ENCODE data around the gene MORC3.
"Not testable (repeated sequence)": the region's sequence is repeated elsewhere in the genome, so short reads cannot be mapped to it uniquely, and the experiment has no call there.

The MORC3 gene

DNA sequence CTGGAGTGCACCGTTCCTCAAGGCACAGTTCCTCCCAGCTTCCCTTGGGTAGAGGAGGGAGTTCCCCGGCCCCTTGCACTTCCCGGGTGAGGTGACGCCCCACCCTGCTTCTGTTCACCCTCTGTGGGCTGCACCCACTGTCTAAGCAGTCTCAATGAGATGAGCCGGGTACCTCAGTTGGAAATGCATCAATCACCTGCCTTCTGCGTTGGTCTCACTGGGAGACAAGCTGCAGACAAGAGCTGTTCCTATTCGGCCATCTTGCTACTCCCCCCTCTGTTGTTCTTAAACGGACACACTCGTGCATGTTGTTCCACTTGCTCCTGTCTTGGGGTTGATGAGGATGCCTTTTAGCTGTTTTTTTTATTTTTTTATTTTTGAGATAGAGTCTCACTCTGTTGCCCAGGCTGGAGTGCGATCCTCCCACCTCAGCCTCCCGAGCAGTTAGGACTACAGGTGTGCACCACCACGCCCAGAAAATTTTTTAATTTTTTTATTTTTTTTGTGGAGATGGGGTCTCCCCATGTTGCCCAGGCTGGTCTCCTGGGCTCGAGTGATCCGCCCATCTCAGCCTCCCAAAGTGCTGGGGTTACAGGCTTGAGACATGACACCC lies 3.0 kb upstream of the MORC3 start:
- DNase-seq, result no peak
- H3K27me3 ChIP-seq (replicated peaks), result no peaks in the 10 kb centered on the region
- TF ChIP-seq, protein P1, sequence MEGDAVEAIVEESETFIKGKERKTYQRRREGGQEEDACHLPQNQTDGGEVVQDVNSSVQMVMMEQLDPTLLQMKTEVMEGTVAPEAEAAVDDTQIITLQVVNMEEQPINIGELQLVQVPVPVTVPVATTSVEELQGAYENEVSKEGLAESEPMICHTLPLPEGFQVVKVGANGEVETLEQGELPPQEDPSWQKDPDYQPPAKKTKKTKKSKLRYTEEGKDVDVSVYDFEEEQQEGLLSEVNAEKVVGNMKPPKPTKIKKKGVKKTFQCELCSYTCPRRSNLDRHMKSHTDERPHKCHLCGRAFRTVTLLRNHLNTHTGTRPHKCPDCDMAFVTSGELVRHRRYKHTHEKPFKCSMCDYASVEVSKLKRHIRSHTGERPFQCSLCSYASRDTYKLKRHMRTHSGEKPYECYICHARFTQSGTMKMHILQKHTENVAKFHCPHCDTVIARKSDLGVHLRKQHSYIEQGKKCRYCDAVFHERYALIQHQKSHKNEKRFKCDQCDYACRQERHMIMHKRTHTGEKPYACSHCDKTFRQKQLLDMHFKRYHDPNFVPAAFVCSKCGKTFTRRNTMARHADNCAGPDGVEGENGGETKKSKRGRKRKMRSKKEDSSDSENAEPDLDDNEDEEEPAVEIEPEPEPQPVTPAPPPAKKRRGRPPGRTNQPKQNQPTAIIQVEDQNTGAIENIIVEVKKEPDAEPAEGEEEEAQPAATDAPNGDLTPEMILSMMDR (IDR thresholded peaks at IDR 0.05; ENCODE audit: low read depth, low read length, missing control alignments), result no peak
- no peaks in the 10 kb centered on the region for H3K36me3 ChIP-seq (replicated peaks)
- H3K4me3 ChIP-seq (ENCODE audit: low read depth, low read length), result no peak overlapping the region
- H3K27ac ChIP-seq, result no peak overlapping the region
- in situ Hi-C loops (cut with HindIII; ENCODE audit: low pct_ligation_motif_present, low sequenced_read_pairs), result no loop called here

DNA sequence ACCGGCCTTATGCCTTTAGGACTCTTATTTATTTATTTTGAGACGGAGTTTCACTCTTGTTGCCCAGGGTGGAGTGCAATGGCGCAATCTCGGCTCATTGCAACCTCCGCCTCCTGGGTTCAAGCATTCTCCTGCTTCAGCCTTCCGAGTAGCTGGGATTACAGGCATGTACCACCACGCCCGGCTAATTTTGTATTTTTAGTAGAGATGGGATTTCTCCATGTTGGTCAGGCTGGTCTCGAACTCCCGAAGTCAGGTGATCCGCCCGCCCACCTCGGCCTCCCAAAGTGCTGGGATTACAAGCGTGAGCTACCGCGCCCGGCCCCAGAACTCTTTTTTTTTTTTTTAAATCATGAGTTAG lies 611 bp upstream of the MORC3 start:
- Histone ChIP-seq H3K27ac (peak overlapping the region; percentile 88), H3K4me3 (ENCODE audit: low read depth, low read length) (peak overlapping the region; percentile 80)
- H3K27me3 ChIP-seq (replicated peaks); in situ Hi-C loops (cut with HindIII; ENCODE audit: low pct_ligation_motif_present, low sequenced_read_pairs); DNase-seq; H3K36me3 ChIP-seq (replicated peaks): not testable (repeated sequence)

DNA sequence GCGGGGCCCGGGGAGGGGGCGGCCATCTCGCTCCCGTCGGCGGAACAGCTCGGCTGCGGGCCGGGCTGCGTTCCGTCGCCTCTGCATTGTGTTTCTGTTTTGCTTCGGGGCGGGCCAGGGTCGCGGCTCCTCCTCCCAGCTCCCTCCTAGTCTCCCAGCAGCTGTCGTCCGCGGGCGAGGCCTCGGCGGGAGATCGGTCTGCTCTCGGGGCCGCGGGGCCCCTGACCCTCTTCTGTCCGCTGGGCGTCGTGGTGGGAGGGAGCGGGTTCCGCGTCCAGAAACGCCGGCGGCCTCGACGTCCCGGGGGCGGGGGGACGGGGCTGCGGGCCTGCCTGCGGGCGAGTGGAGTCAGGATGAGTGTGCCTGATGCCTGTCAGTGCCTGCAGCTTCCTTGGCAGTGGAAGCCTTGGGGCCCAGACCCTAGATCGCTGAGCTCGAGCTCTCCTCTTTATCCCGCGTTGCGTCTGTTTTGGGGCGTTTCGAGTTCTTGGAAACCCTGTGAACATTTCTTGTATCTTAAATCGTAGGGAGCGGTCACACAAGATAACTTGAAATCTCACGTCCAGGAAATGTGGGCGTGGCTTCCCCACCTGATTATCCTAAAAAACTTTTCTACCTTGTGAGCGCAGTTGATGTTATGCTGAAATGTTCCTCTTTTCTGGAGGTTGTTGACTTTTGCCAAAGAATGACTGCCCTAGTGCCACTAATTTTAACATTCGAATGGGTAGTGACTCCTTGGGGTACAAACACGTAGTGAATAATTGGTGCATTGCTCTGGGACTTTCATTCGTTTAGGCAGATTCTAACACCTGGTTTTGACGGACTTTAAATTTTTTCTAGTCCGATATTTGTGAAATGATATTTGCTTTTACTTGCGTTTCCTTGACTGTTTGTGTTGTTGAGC lies 676 bp downstream of the MORC3 start:
- TF ChIP-seq, protein P1 (IDR thresholded peaks at IDR 0.05; ENCODE audit: low read depth, low read length, missing control alignments), result no peak
- H3K27ac ChIP-seq, result peak overlapping the region; percentile 88
- H3K36me3 ChIP-seq (replicated peaks), result peaks cover 6% of the 10 kb centered on the region
- H3K4me3 ChIP-seq (ENCODE audit: low read depth, low read length), result peak overlapping the region; percentile 80
- DNase-seq, result peak; percentile 59
- in situ Hi-C loops (cut with HindIII; ENCODE audit: low pct_ligation_motif_present, low sequenced_read_pairs), result no loop called here
- no peaks in the 10 kb centered on the region for H3K27me3 ChIP-seq (replicated peaks)

DNA sequence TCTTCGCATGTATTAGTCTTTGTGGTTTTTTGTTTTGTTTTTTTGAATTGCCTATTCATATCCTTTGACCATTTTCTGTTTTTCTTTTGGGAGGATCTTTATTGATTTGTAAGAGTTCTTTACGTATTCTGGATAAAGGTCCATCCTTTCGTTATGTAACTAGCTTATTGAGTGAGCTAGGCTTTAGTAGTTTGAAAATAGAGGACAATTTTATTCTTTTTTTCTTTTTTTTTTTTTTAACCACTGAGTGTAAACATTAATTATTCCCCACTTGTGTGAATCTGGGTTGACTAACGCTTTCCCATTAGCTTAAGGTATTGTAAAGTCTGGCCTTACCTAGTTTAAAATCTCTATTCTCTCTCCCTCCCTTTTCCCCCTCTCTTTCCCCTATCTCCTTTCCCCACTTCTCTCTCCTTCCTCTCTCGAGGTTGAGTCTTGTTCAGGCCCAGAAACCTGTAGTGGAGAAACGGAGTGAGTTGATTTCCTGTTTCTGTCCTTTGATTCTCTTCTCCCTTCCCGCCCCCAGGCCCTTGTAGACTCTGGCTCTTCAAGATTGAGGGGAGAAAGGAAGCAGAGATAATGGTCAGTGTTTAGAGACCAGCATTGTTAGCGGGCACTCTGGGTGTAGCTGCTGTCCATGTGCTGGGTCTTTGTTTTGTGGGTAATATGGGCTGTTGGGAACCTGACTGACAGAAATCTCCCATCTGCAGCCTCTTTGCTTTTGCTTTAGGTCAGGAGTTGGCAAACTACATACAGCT lies 1.5 kb downstream of the MORC3 start:
- in situ Hi-C loops (cut with HindIII; ENCODE audit: low pct_ligation_motif_present, low sequenced_read_pairs), result no loop called here
- TF ChIP-seq, protein P1 (IDR thresholded peaks at IDR 0.05; ENCODE audit: low read depth, low read length, missing control alignments), result no peak
- peak overlapping the region; percentile 88 for H3K27ac ChIP-seq
- peak; percentile 3 for DNase-seq
- H3K4me3 ChIP-seq (ENCODE audit: low read depth, low read length), result peak overlapping the region; percentile 80
- no peaks in the 10 kb centered on the region for H3K27me3 ChIP-seq (replicated peaks)
- H3K36me3 ChIP-seq (replicated peaks), result peaks cover 6% of the 10 kb centered on the region

DNA sequence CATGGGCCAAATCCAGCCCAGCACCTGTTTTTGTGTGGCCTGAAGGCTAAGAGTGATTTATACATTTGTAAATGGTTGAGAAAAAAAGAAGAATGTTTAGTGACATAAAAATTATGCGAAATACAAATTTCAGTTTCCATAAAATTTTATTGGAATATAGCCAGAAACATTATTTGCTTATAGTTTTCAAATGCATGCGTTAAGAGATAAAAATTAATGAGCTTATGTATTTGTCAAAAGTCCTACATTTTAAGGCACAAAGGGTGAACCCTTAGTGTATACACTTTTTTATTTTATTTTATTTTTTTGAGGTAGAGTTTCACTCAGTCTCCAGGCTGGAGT lies 2.1 kb downstream of the MORC3 start:
- H3K36me3 ChIP-seq (replicated peaks), result peaks cover 6% of the 10 kb centered on the region
- in situ Hi-C loops (cut with HindIII; ENCODE audit: low pct_ligation_motif_present, low sequenced_read_pairs), result no loop called here
- TF ChIP-seq, protein P1 (IDR thresholded peaks at IDR 0.05; ENCODE audit: low read depth, low read length, missing control alignments), result no peak
- no peaks in the 10 kb centered on the region for H3K27me3 ChIP-seq (replicated peaks)
- peak overlapping the region; percentile 80 for H3K4me3 ChIP-seq (ENCODE audit: low read depth, low read length)
- no peak for DNase-seq
- no peak overlapping the region for H3K27ac ChIP-seq

DNA sequence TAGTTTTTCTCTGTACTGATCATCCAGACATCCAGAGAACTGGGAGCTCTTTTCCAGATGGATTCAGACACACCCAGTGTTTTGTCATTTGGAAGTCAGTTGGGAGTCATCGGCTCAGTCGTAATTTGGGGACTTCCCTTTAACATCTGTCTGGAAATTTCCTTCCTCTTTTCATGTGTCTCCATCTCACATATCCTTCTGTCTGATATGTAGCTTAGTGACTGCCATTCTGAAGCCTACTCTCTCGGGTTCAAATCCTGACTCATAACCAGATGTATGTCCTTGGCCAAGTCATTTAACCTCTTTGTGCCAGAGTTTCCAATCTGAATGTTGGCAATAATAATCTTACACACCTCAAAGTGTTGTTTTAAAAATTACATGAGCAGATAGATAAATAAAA lies 3.0 kb downstream of the MORC3 start:
- TF ChIP-seq, protein P1 (IDR thresholded peaks at IDR 0.05; ENCODE audit: low read depth, low read length, missing control alignments), result no peak
- in situ Hi-C loops (cut with HindIII; ENCODE audit: low pct_ligation_motif_present, low sequenced_read_pairs), result no loop called here
- no peak for DNase-seq
- Histone ChIP-seq H3K27ac (no peak overlapping the region), H3K27me3 (replicated peaks) (no peaks in the 10 kb centered on the region), H3K36me3 (replicated peaks) (peaks cover 6% of the 10 kb centered on the region), H3K4me3 (ENCODE audit: low read depth, low read length) (no peak overlapping the region)

Data from brain microvascular endothelial cell (primary cell).